ENCODE data around the gene FBXW5. TPM values are rescaled to one million over a fixed set of nuclear protein-coding genes. Genes with fewer than 3 reads are reported as not detected.

FBXW5 gene
- total RNA-seq, 1 donor from 2014 or later, result 157 TPM

GRCh38 chr9:136917902-136918301 is 26.6 kb downstream of the FBXW5 start:
- no peak overlapping the region for H3K27ac ChIP-seq (replicated peaks)
- H3K27me3 ChIP-seq (ENCODE audit: low read depth), result no peaks in the 10 kb centered on the region
- H3K4me3 ChIP-seq, result no peak overlapping the region
- no peak for DNase-seq
- TF ChIP-seq CTCF (IDR thresholded peaks at IDR 0.05; ENCODE audit: borderline replicate concordance), result no peak
- peaks cover 18% of the 10 kb centered on the region for H3K4me1 ChIP-seq
- peaks cover 59% of the 10 kb centered on the region for H3K36me3 ChIP-seq
- intact Hi-C loops (cut with micrococcal nuclease), result no loop called here
- H3K9me3 ChIP-seq (replicated peaks), result no peaks in the 10 kb centered on the region

GRCh38 chr9:136916330-136917184 is 28.0 kb downstream of the FBXW5 start:
- peaks cover 57% of the 10 kb centered on the region for H3K36me3 ChIP-seq
- H3K27me3 ChIP-seq (ENCODE audit: low read depth), result no peaks in the 10 kb centered on the region
- H3K9me3 ChIP-seq (replicated peaks), result no peaks in the 10 kb centered on the region
- no peak overlapping the region for H3K27ac ChIP-seq (replicated peaks)
- intact Hi-C loops (cut with micrococcal nuclease), result no loop called here
- no peak for TF ChIP-seq CTCF (IDR thresholded peaks at IDR 0.05; ENCODE audit: borderline replicate concordance)
- no peak for DNase-seq
- peaks cover 7% of the 10 kb centered on the region for H3K4me1 ChIP-seq
- no peak overlapping the region for H3K4me3 ChIP-seq

GRCh38 chr9:136915632-136916329 is 28.8 kb downstream of the FBXW5 start:
- Histone ChIP-seq H3K27ac (replicated peaks) (no peak overlapping the region), H3K27me3 (ENCODE audit: low read depth) (no peaks in the 10 kb centered on the region), H3K36me3 (peaks cover 56% of the 10 kb centered on the region), H3K4me3 (no peak overlapping the region), H3K9me3 (replicated peaks) (no peaks in the 10 kb centered on the region), H3K4me1 (no peaks in the 10 kb centered on the region)
- TF ChIP-seq CTCF (IDR thresholded peaks at IDR 0.05; ENCODE audit: borderline replicate concordance), result no peak
- no peak for DNase-seq
- intact Hi-C loops (cut with micrococcal nuclease), result no loop called here

- no peaks in the 10 kb centered on the region for H3K4me1 ChIP-seq
- no peak overlapping the region for H3K4me3 ChIP-seq
- TF ChIP-seq CTCF (IDR thresholded peaks at IDR 0.05; ENCODE audit: borderline replicate concordance), result no peak
- no peaks in the 10 kb centered on the region for H3K27me3 ChIP-seq (ENCODE audit: low read depth)
- DNase-seq, result no peak
- peaks cover 62% of the 10 kb centered on the region for H3K36me3 ChIP-seq
- no peak overlapping the region for H3K27ac ChIP-seq (replicated peaks)
- intact Hi-C loops (cut with micrococcal nuclease), result no loop called here
- H3K9me3 ChIP-seq (replicated peaks), result no peaks in the 10 kb centered on the region
Measured at GRCh38 chr9:136913701-136914438, 30.7 kb downstream of the FBXW5 start.

- TF ChIP-seq CTCF (IDR thresholded peaks at IDR 0.05; ENCODE audit: borderline replicate concordance), result no peak
- intact Hi-C loops (cut with micrococcal nuclease), result no loop called here
- no peak for DNase-seq
- Histone ChIP-seq H3K9me3 (replicated peaks) (no peaks in the 10 kb centered on the region), H3K27ac (replicated peaks) (no peak overlapping the region), H3K27me3 (ENCODE audit: low read depth) (no peaks in the 10 kb centered on the region), H3K4me3 (no peak overlapping the region), H3K36me3 (peaks cover 56% of the 10 kb centered on the region), H3K4me1 (no peaks in the 10 kb centered on the region)
Measured at GRCh38 chr9:136910901-136911245, 33.7 kb downstream of the FBXW5 start.
